Activated CD8-positive, alpha-beta T cell treated with anti-CD3 and anti-CD28 coated beads, Interleukin-2, amount 10 ng/mL, durations not matched to agents 7 days and 5 days (primary cell): ENCODE results near the gene ATF1. TPM values are rescaled to one million over a fixed set of nuclear protein-coding genes. Genes with fewer than 3 reads are reported as not detected.
"Not testable (repeated sequence)": the region's sequence is repeated elsewhere in the genome, so short reads cannot be mapped to it uniquely, and the experiment has no call there.

Source experiments
- ATAC-seq: fragments of 150-1000 bp; cut with Tn5 transposase; one replicate; pipeline ENCODE4 v1.10.0; 2021; ENCODE audit warnings: moderate library complexity
- CTCF ChIA-PET: fragments of 350-600 bp; sonication (Branson Sonifier 250); formaldehyde crosslinking; loops from one replicate; lab custom pipeline; 2021; ENCODE audit warnings: antibody characterized with exemption; lab: Charles Lee
- POLR2A ChIA-PET: fragments of 350-600 bp; sonication (Branson Sonifier 250); formaldehyde crosslinking; loops from one replicate; lab custom pipeline; 2021; ENCODE audit warnings: antibody characterized with exemption; lab: Charles Lee
- DNase-seq: peaks from one replicate; pipeline ENCODE4 v3.0.0-alpha.2; 2020
- H3K27ac Mint-ChIP-seq: one replicate; pipeline ENCODE4 v1.8.0; 2021; ENCODE audit warnings: mild to moderate bottlenecking, mixed read lengths
- H3K27me3 Mint-ChIP-seq: one replicate; pipeline ENCODE4 v1.8.0; 2021; ENCODE audit warnings: low read depth, mixed read lengths
- H3K36me3 Mint-ChIP-seq: one replicate; pipeline ENCODE4 v1.8.0; 2021; ENCODE audit warnings: low read depth, mixed read lengths
- H3K4me1 Mint-ChIP-seq: one replicate; pipeline ENCODE4 v1.8.0; 2021; ENCODE audit warnings: low read depth, mixed read lengths
- H3K4me3 Mint-ChIP-seq: one replicate; pipeline ENCODE4 v1.8.0; 2021; ENCODE audit warnings: mild to moderate bottlenecking, mixed read lengths
- H3K9me3 Mint-ChIP-seq: one replicate; pipeline ENCODE4 v1.8.0; 2022; ENCODE audit warnings: mixed read lengths; ENCODE audit not compliant: insufficient read depth
- total RNA-seq, 2 experiments: library from RNA; stranded (reverse); gene quantifications; one replicate each; pipeline ENCODE4 v1.2.3, GENCODE V29; 2021

Gene ATF1
- total RNA-seq, 2 experiments from 2014 or later = 35.4 to 36.7 TPM

GRCh38 chr12:50809131-50809530 is 45.2 kb downstream of the ATF1 start:
- POLR2A ChIA-PET, CTCF ChIA-PET, H3K27ac Mint-ChIP-seq, DNase-seq, H3K4me3 Mint-ChIP-seq, H3K9me3 Mint-ChIP-seq, ATAC-seq, H3K4me1 Mint-ChIP-seq, H3K27me3 Mint-ChIP-seq: not testable (repeated sequence)
- H3K36me3 Mint-ChIP-seq = peaks cover 29% of the 10 kb centered on the region

- H3K9me3 Mint-ChIP-seq, ATAC-seq, DNase-seq, H3K27me3 Mint-ChIP-seq, H3K27ac Mint-ChIP-seq, H3K4me3 Mint-ChIP-seq, POLR2A ChIA-PET, H3K4me1 Mint-ChIP-seq: not testable (repeated sequence)
- peaks cover 45% of the 10 kb centered on the region for H3K36me3 Mint-ChIP-seq
- CTCF ChIA-PET = interaction anchor here (1.0 to 1.2 kb wide), 2 partner anchors 11 to 214 kb away, joined by 3 read pairs; no protein-coding TSS in a partner anchor
These were observed 51.0 kb downstream of the ATF1 start for GRCh38 chr12:50814921-50815320.

GRCh38 chr12:50820177-50820576 is 56.3 kb downstream of the ATF1 start:
- Mint-ChIP-seq H3K36me3 (peaks cover 28% of the 10 kb centered on the region), H3K9me3 (no peaks in the 10 kb centered on the region), H3K4me1 (peaks cover 4% of the 10 kb centered on the region), H3K27me3 (no peaks in the 10 kb centered on the region), H3K4me3 (no peak overlapping the region), H3K27ac (no peak overlapping the region)
- DNase-seq = no peak
- ChIA-PET CTCF (interaction anchor here (0.9 kb wide), 1 partner anchor 55 kb away, joined by 3 read pairs; no protein-coding TSS in a partner anchor), POLR2A (no interaction called here)
- no peak for ATAC-seq

GRCh38 chr12:50822082-50822481 is 58.2 kb downstream of the ATF1 start:
- no peaks in the 10 kb centered on the region for H3K27me3 Mint-ChIP-seq
- no peaks in the 10 kb centered on the region for H3K9me3 Mint-ChIP-seq
- peaks cover 13% of the 10 kb centered on the region for H3K36me3 Mint-ChIP-seq
- POLR2A ChIA-PET = no interaction called here
- peaks cover 5% of the 10 kb centered on the region for H3K4me1 Mint-ChIP-seq
- H3K4me3 Mint-ChIP-seq = no peak overlapping the region
- no peak for DNase-seq
- no peak for ATAC-seq
- no peak overlapping the region for H3K27ac Mint-ChIP-seq
- CTCF ChIA-PET = interaction anchor here (0.7 to 2.6 kb wide), 4 partner anchors 57 to 204 kb away, joined by 3 to 15 read pairs (median 4); partner anchors contain the start of gene SLC11A2

GRCh38 chr12:50823724-50824123 is 59.8 kb downstream of the ATF1 start:
- H3K9me3 Mint-ChIP-seq, ATAC-seq, H3K4me3 Mint-ChIP-seq, H3K27ac Mint-ChIP-seq, H3K36me3 Mint-ChIP-seq, DNase-seq, H3K4me1 Mint-ChIP-seq, H3K27me3 Mint-ChIP-seq, POLR2A ChIA-PET: not testable (repeated sequence)
- CTCF ChIA-PET = interaction anchor here (4.5 kb wide), 2 partner anchors 59 to 162 kb away, joined by 25 to 75 read pairs; no protein-coding TSS in a partner anchor

GRCh38 chr12:50824914-50825313 is 61.0 kb downstream of the ATF1 start:
- DNase-seq (no peak), ATAC-seq (peak; percentile 45)
- Mint-ChIP-seq H3K9me3 (no peaks in the 10 kb centered on the region), H3K4me3 (no peak overlapping the region), H3K27ac (peak overlapping the region; percentile 46), H3K27me3 (no peaks in the 10 kb centered on the region), H3K4me1 (peaks cover 5% of the 10 kb centered on the region), H3K36me3 (no peaks in the 10 kb centered on the region)
- ChIA-PET POLR2A (no interaction called here), CTCF (interaction anchor here (0.8 to 4.7 kb wide), 10 partner anchors 14 to 516 kb away, joined by 3 to 75 read pairs (median 6); partner anchors contain the start of gene SLC11A2)

GRCh38 chr12:50825372-50825838 is 61.5 kb downstream of the ATF1 start:
- Mint-ChIP-seq H3K9me3 (no peaks in the 10 kb centered on the region), H3K4me1 (peaks cover 5% of the 10 kb centered on the region), H3K27ac (peak overlapping the region; percentile 46), H3K36me3 (no peaks in the 10 kb centered on the region), H3K27me3 (no peaks in the 10 kb centered on the region), H3K4me3 (no peak overlapping the region)
- ChIA-PET CTCF (interaction anchor here (0.8 to 4.7 kb wide), 24 partner anchors 10 to 524 kb away, joined by 3 to 75 read pairs (median 3); partner anchors contain the start of gene SLC11A2), POLR2A (interaction anchor here (0.6 to 1.7 kb wide), 4 partner anchors 61 to 419 kb away, joined by 3 to 8 read pairs (median 3); partner anchors contain the start of gene SLC11A2)
- DNase-seq (no peak), ATAC-seq (peak; percentile 73)

- peaks cover 1% of the 10 kb centered on the region for H3K9me3 Mint-ChIP-seq
- peaks cover 5% of the 10 kb centered on the region for H3K4me1 Mint-ChIP-seq
- POLR2A ChIA-PET = no interaction called here
- H3K27ac Mint-ChIP-seq = no peak overlapping the region
- H3K4me3 Mint-ChIP-seq = no peak overlapping the region
- CTCF ChIA-PET = interaction anchor here (1.1 to 4.7 kb wide), 6 partner anchors 63 to 513 kb away, joined by 3 to 75 read pairs (median 17); partner anchors contain the start of gene SLC11A2
- H3K27me3 Mint-ChIP-seq = no peaks in the 10 kb centered on the region
- H3K36me3 Mint-ChIP-seq = no peaks in the 10 kb centered on the region
- DNase-seq (no peak), ATAC-seq (no peak)
These were observed 64.2 kb downstream of the ATF1 start for GRCh38 chr12:50828121-50828520.

GRCh38 chr12:50828886-50829285 is 65.0 kb downstream of the ATF1 start:
- no peak overlapping the region for H3K27ac Mint-ChIP-seq
- peaks cover 5% of the 10 kb centered on the region for H3K4me1 Mint-ChIP-seq
- H3K4me3 Mint-ChIP-seq = no peak overlapping the region
- ATAC-seq (no peak), DNase-seq (no peak)
- H3K36me3 Mint-ChIP-seq = peaks cover 4% of the 10 kb centered on the region
- ChIA-PET CTCF (interaction anchor here (1.3 to 4.7 kb wide), 3 partner anchors 159 to 512 kb away, joined by 3 to 43 read pairs (median 9); partner anchors contain the start of gene SLC11A2), POLR2A (interaction anchor here (1.3 kb wide), 1 partner anchor 64 kb away, joined by 5 read pairs; no protein-coding TSS in a partner anchor)
- H3K27me3 Mint-ChIP-seq = no peaks in the 10 kb centered on the region
- H3K9me3 Mint-ChIP-seq = peaks cover 6% of the 10 kb centered on the region

GRCh38 chr12:50833801-50834200 is 69.9 kb downstream of the ATF1 start:
- H3K36me3 Mint-ChIP-seq, H3K27ac Mint-ChIP-seq, H3K4me3 Mint-ChIP-seq, POLR2A ChIA-PET, CTCF ChIA-PET, ATAC-seq, H3K4me1 Mint-ChIP-seq, DNase-seq, H3K27me3 Mint-ChIP-seq, H3K9me3 Mint-ChIP-seq: not testable (repeated sequence)

GRCh38 chr12:50839042-50839441 is 75.1 kb downstream of the ATF1 start:
- ChIA-PET POLR2A (no interaction called here), CTCF (interaction anchor here (1.0 to 1.7 kb wide), 2 partner anchors 13 to 148 kb away, joined by 3 to 4 read pairs; no protein-coding TSS in a partner anchor)
- peaks cover 8% of the 10 kb centered on the region for H3K9me3 Mint-ChIP-seq
- ATAC-seq = no peak
- H3K4me1 Mint-ChIP-seq = no peaks in the 10 kb centered on the region
- DNase-seq = no peak
- no peaks in the 10 kb centered on the region for H3K27me3 Mint-ChIP-seq
- H3K4me3 Mint-ChIP-seq = no peak overlapping the region
- no peaks in the 10 kb centered on the region for H3K36me3 Mint-ChIP-seq
- no peak overlapping the region for H3K27ac Mint-ChIP-seq

- DNase-seq = no peak
- H3K4me3 Mint-ChIP-seq = no peak overlapping the region
- ChIA-PET POLR2A (no interaction called here), CTCF (interaction anchor here (0.6 kb wide), 1 partner anchor 226 kb away, joined by 4 read pairs; no protein-coding TSS in a partner anchor)
- H3K4me1 Mint-ChIP-seq = no peaks in the 10 kb centered on the region
- no peaks in the 10 kb centered on the region for H3K36me3 Mint-ChIP-seq
- peaks cover 7% of the 10 kb centered on the region for H3K27me3 Mint-ChIP-seq
- H3K27ac Mint-ChIP-seq = no peak overlapping the region
- ATAC-seq = no peak
- H3K9me3 Mint-ChIP-seq = peaks cover 8% of the 10 kb centered on the region
These were observed 77.0 kb downstream of the ATF1 start for GRCh38 chr12:50840809-50841487.
